Osteocyte (in vitro differentiated cells): ENCODE results near the gene TRPM3. TPM values are rescaled to one million over a fixed set of nuclear protein-coding genes. Genes with fewer than 3 reads are reported as not detected.
"Not testable (repeated sequence)": the region's sequence is repeated elsewhere in the genome, so short reads cannot be mapped to it uniquely, and the experiment has no call there.

ENCODE experiments used
- DNase-seq: peaks from one replicate; pipeline ENCODE4 v3.0.0; 2021; ENCODE audit warnings: mixed read lengths; ENCODE audit not compliant: unreplicated experiment; ENCODE audit errors: extremely low spot score
- H3K27ac Mint-ChIP-seq: one replicate; pipeline ENCODE4 v1.8.0; 2021; ENCODE audit warnings: mild to moderate bottlenecking, mixed read lengths; ENCODE audit not compliant: unreplicated experiment
- H3K27me3 Mint-ChIP-seq: one replicate; pipeline ENCODE4 v1.8.0; 2021; ENCODE audit warnings: mixed read lengths; ENCODE audit not compliant: unreplicated experiment
- H3K36me3 Mint-ChIP-seq: one replicate; pipeline ENCODE4 v1.8.0; 2021; ENCODE audit warnings: mixed read lengths; ENCODE audit not compliant: unreplicated experiment
- H3K4me1 Mint-ChIP-seq: one replicate; pipeline ENCODE4 v1.8.0; 2021; ENCODE audit warnings: mixed read lengths; ENCODE audit not compliant: unreplicated experiment
- H3K4me3 Mint-ChIP-seq: one replicate; pipeline ENCODE4 v1.8.0; 2021; ENCODE audit warnings: mild to moderate bottlenecking, moderate library complexity, mixed read lengths; ENCODE audit not compliant: unreplicated experiment
- H3K9me3 Mint-ChIP-seq: one replicate; pipeline ENCODE4 v1.8.0; 2021; ENCODE audit warnings: mixed read lengths; ENCODE audit not compliant: unreplicated experiment
- CTCF ChIP-seq: fragments of 200-600 bp; sonication (generic); IDR thresholded peaks from 2 replicates; pipeline ENCODE4 v1.5.0; 2021; ENCODE audit warnings: antibody characterized with exemption, mild to moderate bottlenecking, moderate library complexity
- total RNA-seq: library from RNA; stranded (reverse); gene quantifications from 2 replicates; pipeline ENCODE4 v1.2.1, GENCODE V29; 2021

Gene TRPM3
- total RNA-seq, 1 donor from 2014 or later, result 0.05 TPM

GRCh38 chr9:70658765-70659164 lies 462.7 kb downstream of the TRPM3 start:
- Mint-ChIP-seq H3K36me3 (no peaks in the 10 kb centered on the region), H3K9me3 (no peaks in the 10 kb centered on the region), H3K27me3 (peaks cover 28% of the 10 kb centered on the region), H3K27ac (no peak overlapping the region), H3K4me1 (no peaks in the 10 kb centered on the region), H3K4me3 (no peak overlapping the region)
- DNase-seq, result no peak
- no peak for TF ChIP-seq CTCF

- Mint-ChIP-seq H3K4me3 (no peak overlapping the region), H3K27me3 (peaks cover 17% of the 10 kb centered on the region), H3K36me3 (no peaks in the 10 kb centered on the region), H3K4me1 (no peaks in the 10 kb centered on the region), H3K27ac (no peak overlapping the region), H3K9me3 (no peaks in the 10 kb centered on the region)
- no peak for TF ChIP-seq CTCF
- no peak for DNase-seq
Observed at GRCh38 chr9:70656281-70656680, 465.1 kb downstream of the TRPM3 start.

- Mint-ChIP-seq H3K4me3 (no peak overlapping the region), H3K27ac (no peak overlapping the region), H3K4me1 (no peaks in the 10 kb centered on the region), H3K27me3 (peaks cover 13% of the 10 kb centered on the region), H3K36me3 (no peaks in the 10 kb centered on the region), H3K9me3 (no peaks in the 10 kb centered on the region)
- DNase-seq, result no peak
- no peak for TF ChIP-seq CTCF
Observed at GRCh38 chr9:70654144-70654543, 467.3 kb downstream of the TRPM3 start.

- not testable (repeated sequence) for H3K36me3 Mint-ChIP-seq, H3K4me3 Mint-ChIP-seq
Observed at GRCh38 chr9:70644627-70645026, 476.8 kb downstream of the TRPM3 start.

GRCh38 chr9:70642341-70642740 lies 479.1 kb downstream of the TRPM3 start:
- no peak for DNase-seq
- peaks cover 2% of the 10 kb centered on the region for H3K4me1 Mint-ChIP-seq
- H3K27me3 Mint-ChIP-seq, result peaks cover 49% of the 10 kb centered on the region
- no peak for TF ChIP-seq CTCF
- H3K4me3 Mint-ChIP-seq, result no peak overlapping the region
- no peaks in the 10 kb centered on the region for H3K9me3 Mint-ChIP-seq
- H3K36me3 Mint-ChIP-seq, result no peaks in the 10 kb centered on the region
- H3K27ac Mint-ChIP-seq, result no peak overlapping the region

More at GRCh38 chr9:70644627-70645026, 476.8 kb downstream of the TRPM3 start:
- H3K4me1 Mint-ChIP-seq, H3K9me3 Mint-ChIP-seq, H3K27ac Mint-ChIP-seq, DNase-seq: not testable (repeated sequence)
- H3K27me3 Mint-ChIP-seq, result peaks cover 44% of the 10 kb centered on the region

GRCh38 chr9:70641631-70642030 lies 479.8 kb downstream of the TRPM3 start:
- TF ChIP-seq CTCF, result no peak
- H3K4me3 Mint-ChIP-seq, result no peak overlapping the region
- H3K36me3 Mint-ChIP-seq, result no peaks in the 10 kb centered on the region
- no peaks in the 10 kb centered on the region for H3K9me3 Mint-ChIP-seq
- H3K27me3 Mint-ChIP-seq, result peaks cover 47% of the 10 kb centered on the region
- no peak overlapping the region for H3K27ac Mint-ChIP-seq
- H3K4me1 Mint-ChIP-seq, result peaks cover 2% of the 10 kb centered on the region
- DNase-seq, result no peak
